K562 (cell line): ENCODE data around the gene GJA1. TPM values are rescaled to one million over a fixed set of nuclear protein-coding genes. Genes with fewer than 3 reads are reported as not detected.

Source experiments
- ATAC-seq: fragments of 200-7000 bp; cut with Tn5 transposase; 3 replicates; pipeline ENCODE4 v1.9.1; 2020; ENCODE audit warnings: moderate library complexity
- BruUV-seq: library from RNA; stranded (reverse); fragments of 400-500 nt; replicated peaks from 2 replicates; lab custom pipeline; 2021; lab: Mats Ljungman, UMichigan
- CTCF ChIA-PET: fragments of 300-600 bp; formaldehyde crosslinking; extraction: SDS; loops from one replicate; lab custom pipeline; 2021; ENCODE audit warnings: low intra/inter-chr PET ratio; lab: Yijun Ruan, JAX
- POLR2A ChIA-PET: fragments of 300-600, 350-650 bp; sonication (Branson Sonifier 250); formaldehyde crosslinking; extraction: SDS; loops from one replicate; lab custom pipeline; 2021; ENCODE audit warnings: antibody characterized with exemption, inconsistent platforms; lab: Yijun Ruan, JAX
- DNase-seq, 4 experiments: peaks; one replicate each; pipeline versions ENCODE4 v3.0.0 to v3.0.0-alpha.2; 2011 to 2018; ENCODE audit warnings: low spot score in 3 of 4, mixed read lengths in 3 of 4; ENCODE audit errors: extremely low read depth in 1 of 4
- FAIRE-seq: peaks from 2 replicates; lab custom pipeline; 2011; peaks lifted over from hg19 to GRCh38; lab: Jason Lieb, UNC
- H2AFZ ChIP-seq: 2 replicates; pipeline ENCODE4 v1.6.0; 2011; ENCODE audit warnings: low read depth, low read length, control low read depth, inconsistent platforms
- H3K27ac ChIP-seq: fragments of 200-600 bp; 3 replicates; pipeline ENCODE4 v1.8.0; 2011; ENCODE audit warnings: low read depth, mild to moderate bottlenecking, control low read depth, inconsistent platforms, low read length, moderate library complexity, mixed read lengths; ENCODE audit errors: extremely low read depth
- H3K27me3 ChIP-seq, 2 experiments: fragments of 300-600 bp in 1 of 2; 2 replicates in 1 of 2; 3 replicates in 1 of 2; pipeline versions ENCODE4 v1.6.0 to v1.8.0; 2011; ENCODE audit warnings: inconsistent platforms in 2 of 2, low read length in 2 of 2, mild to moderate bottlenecking in 1 of 2, mixed read lengths in 1 of 2, moderate library complexity in 1 of 2; ENCODE audit not compliant: control insufficient read depth in 2 of 2, insufficient read depth in 2 of 2
- H3K36me3 ChIP-seq: fragments of 300-600 bp; 3 replicates; pipeline ENCODE4 v1.8.0; 2011; ENCODE audit warnings: mild to moderate bottlenecking, low read length, inconsistent platforms; ENCODE audit not compliant: control insufficient read depth, insufficient read depth
- H3K4me1 ChIP-seq, 2 experiments: fragments of 200-600 bp in 1 of 2; replicated peaks in 1 of 2; 2 replicates in 1 of 2; 3 replicates in 1 of 2; pipeline versions ENCODE4 v1.5.1 to v1.8.0; 2011; ENCODE audit warnings: inconsistent platforms in 2 of 2, low read length in 2 of 2, mild to moderate bottlenecking in 1 of 2, mixed read lengths in 1 of 2, moderate library complexity in 1 of 2; ENCODE audit not compliant: control insufficient read depth in 2 of 2, insufficient read depth in 2 of 2
- H3K4me2 ChIP-seq: 2 replicates; pipeline ENCODE4 v1.6.1; 2011; ENCODE audit warnings: low read length, control low read depth, inconsistent platforms, mixed read lengths; ENCODE audit not compliant: insufficient read depth
- H3K4me3 ChIP-seq: fragments of 200-600 bp; sonication (generic), shearing (Covaris generic); 2 replicates; pipeline ENCODE4 v1.5.1; 2016; ENCODE audit warnings: control low read depth, inconsistent platforms
- H3K79me2 ChIP-seq: fragments of 200-600 bp; 3 replicates; pipeline ENCODE4 v1.8.0; 2011; ENCODE audit warnings: low read length, inconsistent platforms; ENCODE audit not compliant: control insufficient read depth, insufficient read depth
- H3K9ac ChIP-seq, 2 experiments: 2 replicates each; pipeline versions ENCODE4 v1.6.0 to v1.6.1; 2011; ENCODE audit warnings: low read depth in 2 of 2, low read length in 2 of 2, control low read depth in 1 of 2, inconsistent platforms in 1 of 2, mild to moderate bottlenecking in 1 of 2, mixed read lengths in 1 of 2; ENCODE audit not compliant: insufficient read depth in 1 of 2
- H3K9me1 ChIP-seq: one replicate; pipeline ENCODE4 v1.6.0; 2011; ENCODE audit warnings: inconsistent platforms, mild to moderate bottlenecking, low read length, moderate library complexity; ENCODE audit not compliant: control insufficient read depth, insufficient read depth
- H3K9me3 ChIP-seq: replicated peaks from 2 replicates; pipeline ENCODE4 v1.5.1; 2011; ENCODE audit warnings: low read depth, low read length, inconsistent platforms; ENCODE audit not compliant: control insufficient read depth, insufficient read depth
- H4K20me1 ChIP-seq: replicated peaks from 2 replicates; pipeline ENCODE4 v1.6.1; 2011; ENCODE audit warnings: low read length, inconsistent platforms, mixed read lengths; ENCODE audit not compliant: control insufficient read depth, insufficient read depth
- ADNP ChIP-seq: fragments of 200-800 bp; sonication (Bioruptor generic); IDR thresholded peaks from 2 replicates; pipeline ENCODE4 v1.6.1; 2016; ENCODE audit warnings: missing genetic modification characterization, missing compliant biosample characterization
- BCL6 ChIP-seq: fragments of 250-450 bp; sonication (Bioruptor Pico); IDR thresholded peaks from 2 replicates; pipeline ENCODE4 v1.4.0; 2020
- CHD7 ChIP-seq: fragments of 200-600 bp; sonication (generic); IDR thresholded peaks from one replicate; pipeline ENCODE4 v1.6.1; 2012; ENCODE audit warnings: mild to moderate bottlenecking, low read depth, low read length, inconsistent platforms
- HINFP ChIP-seq: fragments of 450-650 bp; conservative IDR thresholded peaks from 2 replicates; pipeline ENCODE4 v1.6.1; 2016; ENCODE audit warnings: missing genetic modification characterization, low read depth, mild to moderate bottlenecking, control low read depth, missing compliant biosample characterization
- NONO ChIP-seq, 2 experiments: fragments of 200-400 bp in 1 of 2; fragments of 450-650 bp in 1 of 2; formaldehyde crosslinking in 1 of 2; IDR thresholded peaks; 2 replicates each; pipeline ENCODE4 v1.6.1; 2017; ENCODE audit warnings: low read depth in 2 of 2, mild to moderate bottlenecking in 2 of 2, moderate library complexity in 2 of 2, low read length in 1 of 2
- ZBTB26 ChIP-seq: fragments of 450-650 bp; formaldehyde crosslinking; IDR thresholded peaks from 2 replicates; pipeline ENCODE4 v1.4.0; 2022; ENCODE audit warnings: missing genetic modification characterization
- ZFPM2 ChIP-seq: fragments of 250-450 bp; sonication (Bioruptor Pico); IDR thresholded peaks from 2 replicates; pipeline ENCODE4 v1.5.1; 2022; ENCODE audit warnings: mild to moderate bottlenecking
- WGBS: fragments of 100-300 bp; shearing (Covaris generic); methylation state at CpG from one replicate; pipeline ENCODE4 v1.1.6; 2016; ENCODE audit warnings: low coverage, mixed read lengths; ENCODE audit not compliant: insufficient coverage; ENCODE audit errors: missing lambda C conversion rate; 5-methylcytosine and 5-hydroxymethylcytosine counted together
- in situ Hi-C: fragments of 300-500 bp; cut with MboI; formaldehyde crosslinking; loops from 4 replicates; pipeline ENCODE4 v1.15.0; 2018; ENCODE audit warnings: inconsistent platforms, mixed read lengths
- intact Hi-C: fragments of 100-400 bp; cut with micrococcal nuclease; formaldehyde crosslinking; loops from 2 replicates; pipeline ENCODE4 v1.14.2; 2022
- polyA plus RNA-seq, 8 experiments: library from polyadenylated mRNA; depleted of rRNA in 4 of 8; stranded (reverse) in 5 of 8; unstranded in 3 of 8; fragments of >200 nt; fragmentation: Nextera tagmentation in 2 of 8; fragmentation: Illumina TruSeq in 1 of 8; extraction: Ambion mirVana in 2 of 8; extraction: Trizol in 1 of 8; gene quantifications; 2 replicates each; pipeline versions ENCODE4 v1.2.1 to v1.2.3, GENCODE V29; 2011 to 2014; ENCODE audit warnings: inconsistent platforms in 1 of 8, missing spikeins in 1 of 8
- total RNA-seq, 7 experiments: library from RNA; depleted of rRNA in 6 of 7; stranded (reverse); fragments of >200 nt in 6 of 7; fragmentation: Illumina TruSeq in 2 of 7; extraction: Trizol in 2 of 7; gene quantifications; 2 replicates each; pipeline versions ENCODE4 v1.2.1 to v1.2.3, GENCODE V29; 2011 to 2021; ENCODE audit warnings: low replicate concordance in 1 of 7

The GJA1 gene
- total and polyA plus RNA-seq, 9 of the 15 experiments (the other 6 are each of a cell fraction or from before 2014, with no cell fraction given): 0.04 to 0.58 (median 0.06) TPM; not detected in 4

- TF ChIP-seq HINFP (tag) (no peak), ZFPM2 (CRISPR knock-in tag) (no peak), ZBTB26 (CRISPR knock-in tag) (no peak)
Observed at GRCh38 chr6:121441477-121441876, 6.0 kb downstream of the GJA1 start (continued).

DNA sequence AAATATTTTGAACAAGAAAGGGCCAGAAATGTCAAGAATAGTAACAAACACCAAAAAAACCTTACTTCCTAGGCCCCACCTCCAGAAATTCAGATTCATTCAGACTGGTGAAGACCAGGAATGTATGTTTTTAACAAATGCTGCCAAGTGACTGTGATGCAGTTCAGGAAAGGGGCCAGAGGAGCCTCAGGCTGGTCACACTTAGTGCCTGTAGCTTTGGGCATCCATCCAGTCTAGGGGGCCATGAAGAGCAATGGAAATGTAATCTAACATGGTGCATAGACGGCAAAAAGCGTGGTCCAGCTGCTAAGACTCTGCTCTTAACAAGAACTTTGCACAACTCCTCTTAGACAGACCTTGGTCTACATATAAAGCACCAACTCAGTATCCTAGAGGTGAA is 7.1 kb downstream of the GJA1 start:
- Histone ChIP-seq H3K4me2 (no peak overlapping the region), H3K79me2 (no peaks in the 10 kb centered on the region), H3K4me3 (no peak overlapping the region), H3K27ac (no peak overlapping the region), H2AFZ (no peak overlapping the region), H3K9ac (no peak overlapping the region), H3K27me3 (peaks cover under 1 to 4% of the 10 kb centered on the region in 2 experiments; a peak in 2 of 5 replicates), H3K4me1 (no peaks in the 10 kb centered on the region), H3K9me3 (no peaks in the 10 kb centered on the region), H4K20me1 (no peaks in the 10 kb centered on the region), H3K36me3 (no peaks in the 10 kb centered on the region), H3K9me1 (no peaks in the 10 kb centered on the region)
- ATAC-seq (no peak), DNase-seq (no peak), FAIRE-seq (no peak)
- ChIA-PET CTCF (no interaction called here), POLR2A (no interaction called here)
- intact Hi-C loops: no loop called here
- in situ Hi-C loops: no loop called here
- BruUV-seq: no TSS peak
- 5% methylated on average over 2 of the region's 2 CpGs for WGBS
- TF ChIP-seq ADNP (tag): no peak
- no peak for TF ChIP-seq NONO (IDR thresholded peaks at IDR 0.05; ENCODE audit: low read depth in 2 of 2, low read length in 1 of 2)
- TF ChIP-seq CHD7: no peak
- TF ChIP-seq BCL6 (CRISPR knock-in tag): no peak
